GM12878 (cell line): ENCODE results near the gene PDLIM4. TPM values are rescaled to one million over a fixed set of nuclear protein-coding genes. Genes with fewer than 3 reads are reported as not detected.

ENCODE experiments used
- ATAC-seq: fragments of 200-7000 bp; cut with Tn5 transposase; 3 replicates; pipeline ENCODE4 v1.9.1; 2020; ENCODE audit warnings: mild to moderate bottlenecking, moderate library complexity
- BruUV-seq: library from RNA; stranded (reverse); fragments of 400-500 nt; replicated peaks from 2 replicates; lab custom pipeline; 2021; lab: Mats Ljungman, UMichigan
- CTCF ChIA-PET: fragments of 300-600 bp; sonication (Branson Sonifier 250); formaldehyde crosslinking; extraction: SDS; loops from one replicate; lab custom pipeline; 2021; ENCODE audit warnings: inconsistent platforms; lab: Yijun Ruan, JAX
- POLR2A ChIA-PET: fragments of 350-600 bp; formaldehyde crosslinking; extraction: SDS; loops from one replicate; lab custom pipeline; 2021; ENCODE audit warnings: inconsistent platforms; lab: Charles Lee
- RAD21 ChIA-PET: fragments of 300-600 bp; sonication (Branson Sonifier 250); formaldehyde crosslinking; loops from one replicate; lab custom pipeline; 2023; ENCODE audit warnings: antibody characterized with exemption; ENCODE audit not compliant: unreplicated experiment; lab: Charles Lee
- SMC1A ChIA-PET: fragments of 300-600 bp; sonication (Branson Sonifier 250); formaldehyde crosslinking; loops from one replicate; lab custom pipeline; 2023; ENCODE audit not compliant: unreplicated experiment, uncharacterized antibody; lab: Charles Lee
- DNase-seq: peaks from one replicate; pipeline ENCODE4 v3.0.0-alpha.2; 2011; ENCODE audit warnings: low read depth, low spot score
- FAIRE-seq: peaks from 3 replicates; lab custom pipeline; 2011; peaks lifted over from hg19 to GRCh38; lab: Jason Lieb, UNC
- H2AFZ ChIP-seq: 2 replicates; pipeline ENCODE4 v1.6.0; 2011; ENCODE audit warnings: low read depth, low read length, control low read depth; ENCODE audit not compliant: control insufficient read depth
- H3K27ac ChIP-seq: 2 replicates; pipeline ENCODE4 v1.5.1; 2011; ENCODE audit warnings: control low read depth; ENCODE audit not compliant: control insufficient read depth, insufficient read depth
- H3K27me3 ChIP-seq, 2 experiments: replicated peaks in 1 of 2; 2 replicates each; pipeline versions ENCODE4 v1.6.0 to v1.6.1; 2011; ENCODE audit warnings: low read length in 1 of 2; ENCODE audit not compliant: control insufficient read depth in 2 of 2, insufficient read depth in 2 of 2
- H3K36me3 ChIP-seq, 2 experiments: 2 replicates each; pipeline ENCODE4 v1.5.1; 2011; ENCODE audit warnings: low read length in 1 of 2; ENCODE audit not compliant: control insufficient read depth in 2 of 2, insufficient read depth in 2 of 2
- H3K4me1 ChIP-seq: 2 replicates; pipeline ENCODE4 v1.6.1; 2011; ENCODE audit warnings: mild to moderate bottlenecking, low read length, moderate library complexity, mixed read lengths; ENCODE audit not compliant: control insufficient read depth, insufficient read depth
- H3K4me2 ChIP-seq: 2 replicates; pipeline ENCODE4 v1.6.0; 2011; ENCODE audit warnings: control low read depth; ENCODE audit not compliant: control insufficient read depth, insufficient read depth
- H3K4me3 ChIP-seq: fragments of 200-600 bp; sonication (generic); 2 replicates; pipeline ENCODE4 v1.5.1; 2016
- H3K79me2 ChIP-seq: 2 replicates; pipeline ENCODE4 v1.6.0; 2011; ENCODE audit warnings: low read length; ENCODE audit not compliant: control insufficient read depth, insufficient read depth
- H3K9ac ChIP-seq: 2 replicates; pipeline ENCODE4 v1.8.0; 2011; ENCODE audit warnings: low read length, control low read depth, mixed read lengths; ENCODE audit not compliant: control insufficient read depth, insufficient read depth
- H3K9me3 ChIP-seq: replicated peaks from 3 replicates; pipeline ENCODE4 v1.5.1; 2011; ENCODE audit warnings: mild to moderate bottlenecking, low read length; ENCODE audit not compliant: control insufficient read depth, insufficient read depth
- H4K20me1 ChIP-seq: 2 replicates; pipeline ENCODE4 v1.6.0; 2011; ENCODE audit not compliant: control insufficient read depth, insufficient read depth
- CREB1 ChIP-seq: IDR thresholded peaks from 2 replicates; pipeline ENCODE4 v1.6.1; 2012; ENCODE audit warnings: low read depth, mild to moderate bottlenecking, inconsistent platforms
- EP300 ChIP-seq, 2 experiments: fragments of 150-350 bp in 1 of 2; IDR thresholded peaks; 2 replicates each; pipeline ENCODE4 v1.6.1; 2011 to 2012; ENCODE audit warnings: low read depth in 2 of 2, low read length in 2 of 2, borderline replicate concordance in 1 of 2, improper control_type of control experiment in 1 of 2, inconsistent platforms in 1 of 2; ENCODE audit not compliant: control insufficient read depth in 1 of 2
- HDGF ChIP-seq: fragments of 450-650 bp; IDR thresholded peaks from 2 replicates; pipeline ENCODE4 v1.6.1; 2016; ENCODE audit warnings: antibody characterized with exemption
- MEF2B ChIP-seq: fragments of 450-650 bp; IDR thresholded peaks from 2 replicates; pipeline ENCODE4 v1.6.1; 2018; ENCODE audit warnings: mild to moderate bottlenecking, moderate library complexity; ENCODE audit not compliant: partially characterized antibody, poor library complexity, severe bottlenecking
- MLLT1 ChIP-seq: fragments of 450-650 bp; IDR thresholded peaks from 2 replicates; pipeline ENCODE4 v1.6.1; 2016; ENCODE audit warnings: mild to moderate bottlenecking
- NKRF ChIP-seq: fragments of 450-650 bp; conservative IDR thresholded peaks from 2 replicates; pipeline ENCODE4 v1.6.1; 2017; ENCODE audit warnings: mild to moderate bottlenecking, moderate library complexity
- NR2C1 ChIP-seq: fragments of 450-650 bp; IDR thresholded peaks from 2 replicates; pipeline ENCODE4 v1.6.1; 2017; ENCODE audit warnings: antibody characterized with exemption, mild to moderate bottlenecking, moderate library complexity
- NR2F1 ChIP-seq: fragments of 450-650 bp; conservative IDR thresholded peaks from 2 replicates; pipeline ENCODE4 v1.6.1; 2017; ENCODE audit warnings: mild to moderate bottlenecking
- PML ChIP-seq: IDR thresholded peaks from 2 replicates; pipeline ENCODE4 v1.6.1; 2012; ENCODE audit warnings: low read length, inconsistent platforms
- RAD51 ChIP-seq: fragments of 450-650 bp; IDR thresholded peaks from 2 replicates; pipeline ENCODE4 v1.6.1; 2016; ENCODE audit warnings: moderate library complexity, mild to moderate bottlenecking, inconsistent platforms
- RELA ChIP-seq: fragments of 450-650 bp; IDR thresholded peaks from 2 replicates; pipeline ENCODE4 v1.8.0; 2014; ENCODE audit warnings: borderline replicate concordance; ENCODE audit not compliant: partially characterized antibody
- RELB ChIP-seq: fragments of 450-650 bp; IDR thresholded peaks from 2 replicates; pipeline ENCODE4 v1.6.1; 2017; ENCODE audit warnings: low read depth, mild to moderate bottlenecking, moderate library complexity
- SPI1 ChIP-seq: IDR thresholded peaks from 2 replicates; pipeline ENCODE4 v1.6.1; 2011; ENCODE audit warnings: low read depth, mild to moderate bottlenecking, low read length, moderate library complexity, borderline replicate concordance; ENCODE audit not compliant: insufficient read depth
- STAT1 ChIP-seq: fragments of 450-650 bp; conservative IDR thresholded peaks from 2 replicates; pipeline ENCODE4 v1.6.1; 2014; ENCODE audit warnings: antibody characterized with exemption, mild to moderate bottlenecking
- TCF3 ChIP-seq: IDR thresholded peaks from 2 replicates; pipeline ENCODE4 v1.6.1; 2012; ENCODE audit warnings: low read depth, mild to moderate bottlenecking, low read length, borderline replicate concordance; ENCODE audit not compliant: insufficient read depth
- WRNIP1 ChIP-seq: IDR thresholded peaks from 2 replicates; pipeline ENCODE4 v1.6.1; 2011; ENCODE audit warnings: low read depth, low read length, improper control_type of control experiment, borderline replicate concordance
- WGBS: methylation state at CpG from one replicate; pipeline ENCODE4 v1.1.6; 2016; ENCODE audit warnings: low lambda C conversion rate; ENCODE audit not compliant: insufficient replicate concordance, insufficient coverage; ENCODE audit errors: missing lambda C conversion rate; 5-methylcytosine and 5-hydroxymethylcytosine counted together
- in situ Hi-C: fragments of 300-500 bp; cut with MboI; formaldehyde crosslinking; loops from 9 replicates; pipeline ENCODE4 v1.14.3; 2018; ENCODE audit warnings: mixed read lengths
- intact Hi-C: fragments of 100-400 bp; cut with micrococcal nuclease; formaldehyde crosslinking; loops from one replicate; pipeline ENCODE4 v1.14.2; 2022; ENCODE audit not compliant: unreplicated experiment
- polyA plus RNA-seq, 11 experiments: library from polyadenylated mRNA; depleted of rRNA in 4 of 11; unstranded in 6 of 11; stranded (reverse) in 5 of 11; fragments of >200 nt; fragmentation: Nextera tagmentation in 4 of 11; fragmentation: Illumina TruSeq in 1 of 11; extraction: Ambion mirVana in 4 of 11; extraction: Trizol in 1 of 11; gene quantifications; 1 replicate in 1 of 11; 2 replicates in 10 of 11; pipeline versions ENCODE4 v1.2.1 to v1.2.3, GENCODE V29; 2011 to 2016; ENCODE audit warnings: inconsistent platforms in 2 of 11, missing spikeins in 2 of 11, low read depth in 1 of 11
- total RNA-seq, 4 experiments: library from RNA; depleted of rRNA in 3 of 4; stranded (reverse); fragments of >200 nt in 3 of 4; fragmentation: Illumina TruSeq in 1 of 4; extraction: Trizol in 1 of 4; gene quantifications; 2 replicates each; pipeline versions ENCODE4 v1.2.1 to v1.2.3, GENCODE V29; 2013 to 2021

The PDLIM4 gene
- total and polyA plus RNA-seq, 10 of the 15 experiments (the other 5 are each of a cell fraction or from before 2014, with no cell fraction given), result 0.13 to 1.7 (median 0.39) TPM; not detected in 3

GRCh38 chr5:132268769-132269551, 11.5 kb downstream of the PDLIM4 start:
- no peaks in the 10 kb centered on the region for H3K9me3 ChIP-seq
- peak overlapping the region; percentile 59 for H3K27ac ChIP-seq
- no peaks in the 10 kb centered on the region for H3K36me3 ChIP-seq
- no peak overlapping the region for H3K4me3 ChIP-seq
- H3K4me1 ChIP-seq, result peaks cover 34% of the 10 kb centered on the region
- DNase-seq (peak; percentile 55), ATAC-seq (peak; percentile 87), FAIRE-seq (no peak)
- no peaks in the 10 kb centered on the region for H3K27me3 ChIP-seq
- H3K9ac ChIP-seq, result no peak overlapping the region
- no TSS peak for BruUV-seq
- ChIA-PET RAD21 (interaction anchor here (0.7 to 3.1 kb wide), 10 partner anchors 9 to 551 kb away, joined by 3 to 26 read pairs (median 6); partner anchors contain the start of genes P4HA2 and SLC22A4), POLR2A (interaction anchor here (0.5 to 3.3 kb wide), 6 partner anchors 8 to 221 kb away, joined by 3 to 10 read pairs (median 6); partner anchors contain the start of genes IRF1 and SLC22A4), SMC1A (interaction anchor here (0.7 to 4.3 kb wide), 8 partner anchors 8 to 234 kb away, joined by 3 to 33 read pairs (median 4); no protein-coding TSS in a partner anchor), CTCF (interaction anchor here (0.5 to 11.6 kb wide), 11 partner anchors 9 to 104 kb away, joined by 3 to 117 read pairs (median 4); partner anchors contain the start of gene SLC22A5)
- H3K79me2 ChIP-seq, result no peaks in the 10 kb centered on the region
- peak overlapping the region; percentile 37 for H2AFZ ChIP-seq
- no peaks in the 10 kb centered on the region for H4K20me1 ChIP-seq
- in situ Hi-C loops (no loop called here), intact Hi-C loops (loop anchor here (2.0 kb wide), 1 partner anchor 30 kb away; no protein-coding TSS in a partner anchor)
- WGBS, result 11% methylated on average over 8 of the region's 8 CpGs
- peak overlapping the region; percentile 54 for H3K4me2 ChIP-seq
- TF ChIP-seq RELB, result peak; percentile 86
- no peak for TF ChIP-seq PML
- TF ChIP-seq STAT1, result 0 out of 2 replicates have a peak, but pooled peaks have one; percentile 24
- peak in 1 of 2 experiments; percentile 28; a peak in 1 of 4 replicates for TF ChIP-seq EP300 (IDR thresholded peaks at IDR 0.05; ENCODE audit: borderline replicate concordance in 1 of 2, control insufficient read depth in 1 of 2, low read depth in 2 of 2, low read length in 2 of 2)
- no peak for TF ChIP-seq RAD51
- TF ChIP-seq NR2F1, result peak; percentile 93
- TF ChIP-seq MLLT1, result peak; percentile 53; the same call in 1 of the 2 replicates
- TF ChIP-seq SPI1, result no peak
- TF ChIP-seq WRNIP1, result no peak
- TF ChIP-seq MEF2B, result peak; percentile 46
- 0 out of 2 replicates have a peak, but pooled peaks have one; percentile 8 for TF ChIP-seq NR2C1
- TF ChIP-seq HDGF, result peak; percentile 62; the same call in 1 of the 2 replicates
- 0 out of 2 replicates have a peak, but pooled peaks have one; percentile 15 for TF ChIP-seq CREB1
- no peak for TF ChIP-seq NKRF
- peak; percentile 83 for TF ChIP-seq RELA
- TF ChIP-seq TCF3, result peak; percentile 72; the same call in 1 of the 2 replicates
